ENCODE data around the gene LATS2.

The LATS2 gene

GRCh38 chr13:21046203-21046602, 15.2 kb downstream of the LATS2 start:
- DNase-seq = no peak

GRCh38 chr13:21045100-21045499, 16.3 kb downstream of the LATS2 start:
- no peak for DNase-seq

DNA sequence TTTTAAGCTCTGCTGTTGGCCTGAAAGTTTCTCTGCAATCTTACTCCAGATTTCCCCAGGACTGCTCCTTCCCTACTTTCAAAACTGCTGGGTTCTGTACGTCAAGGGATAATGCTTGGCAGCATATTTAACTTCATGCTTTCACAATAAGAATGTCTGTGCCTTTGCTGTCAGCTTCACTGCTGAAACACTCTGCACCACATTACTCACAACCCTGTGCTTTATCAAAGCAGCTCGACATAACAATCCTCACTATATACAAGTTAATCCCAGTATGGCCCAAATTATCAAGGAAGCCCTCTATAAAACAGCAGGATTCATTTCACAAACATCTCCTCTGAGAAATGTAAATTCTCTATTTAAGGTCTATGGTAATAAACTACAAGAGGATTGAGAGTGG, 17.5 kb downstream of the LATS2 start:
- no peak for DNase-seq

GRCh38 chr13:21040120-21040826, 21.1 kb downstream of the LATS2 start:
- DNase-seq = no peak

DNA sequence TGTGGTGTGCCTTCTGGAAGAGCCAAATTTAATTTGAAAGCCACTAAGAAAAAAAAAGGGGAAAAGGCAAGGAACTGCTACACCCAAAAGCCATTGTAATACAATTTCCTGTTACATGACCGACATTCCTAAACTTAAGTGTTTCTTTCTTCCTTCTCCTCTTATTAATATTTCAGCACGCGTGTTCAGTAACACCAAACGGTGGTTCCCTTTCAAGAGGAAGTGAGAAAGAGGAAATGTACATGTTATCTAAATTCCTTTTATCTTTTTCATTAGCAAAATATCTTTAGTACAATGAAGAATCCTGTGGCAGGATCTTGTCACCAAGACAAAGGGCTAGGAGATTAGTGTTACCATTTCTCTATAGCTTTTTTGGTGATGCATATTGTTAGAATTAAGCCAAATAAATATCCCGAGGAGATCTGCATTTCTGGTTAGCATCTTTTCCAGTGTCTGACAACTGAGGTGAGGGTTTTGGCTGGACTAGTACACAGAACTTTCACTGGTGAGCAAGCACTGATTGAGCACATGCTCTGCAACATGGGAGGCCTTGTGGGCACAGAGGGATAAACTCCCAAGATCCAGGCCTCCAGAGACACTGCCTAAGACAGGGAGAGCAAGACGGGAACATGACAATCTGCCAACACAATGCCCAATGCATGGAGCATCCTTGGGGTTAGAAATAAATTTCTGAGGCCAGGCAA, 22.1 kb downstream of the LATS2 start:
- no peak for DNase-seq

DNA sequence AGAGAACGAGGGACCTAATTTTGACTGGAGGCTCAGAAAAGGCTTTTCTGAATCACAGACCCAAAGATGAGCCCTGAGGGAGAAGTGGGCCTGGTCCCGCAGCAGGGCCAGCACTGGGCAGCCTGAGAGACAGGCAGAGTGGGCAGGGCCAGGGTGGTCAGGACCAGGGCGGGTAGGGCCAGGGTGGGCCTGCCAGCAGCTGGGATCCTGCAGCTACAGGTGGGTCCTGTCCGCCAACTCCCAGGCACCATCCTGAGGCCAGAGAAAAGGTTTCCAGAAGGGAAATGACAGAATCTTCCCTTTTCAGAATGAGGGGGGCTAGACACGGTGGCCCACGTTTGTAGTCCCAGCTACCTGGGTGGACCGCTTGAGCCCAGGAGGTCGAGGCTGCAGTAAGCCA, 23.7 kb downstream of the LATS2 start:
- DNase-seq = no peak

DNA sequence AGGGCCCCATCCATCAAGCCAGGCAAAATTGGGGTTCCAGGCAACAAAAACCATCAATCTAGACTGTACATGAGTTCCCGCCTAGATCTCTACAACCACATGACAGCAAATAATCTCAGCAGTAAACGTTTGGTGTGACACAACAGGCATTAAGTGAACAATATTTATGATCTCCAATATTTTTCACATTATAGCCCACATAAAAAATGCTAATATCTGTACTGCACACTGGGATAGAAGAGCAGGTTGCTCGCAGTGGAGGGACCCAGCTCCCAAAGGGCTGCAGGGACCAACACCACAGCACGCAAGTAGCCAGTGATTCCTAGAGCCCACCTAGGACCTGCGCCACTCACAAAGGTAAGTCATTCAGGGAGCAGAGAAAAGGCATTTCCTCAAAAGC, 25.9 kb downstream of the LATS2 start:
- DNase-seq = no peak

DNA sequence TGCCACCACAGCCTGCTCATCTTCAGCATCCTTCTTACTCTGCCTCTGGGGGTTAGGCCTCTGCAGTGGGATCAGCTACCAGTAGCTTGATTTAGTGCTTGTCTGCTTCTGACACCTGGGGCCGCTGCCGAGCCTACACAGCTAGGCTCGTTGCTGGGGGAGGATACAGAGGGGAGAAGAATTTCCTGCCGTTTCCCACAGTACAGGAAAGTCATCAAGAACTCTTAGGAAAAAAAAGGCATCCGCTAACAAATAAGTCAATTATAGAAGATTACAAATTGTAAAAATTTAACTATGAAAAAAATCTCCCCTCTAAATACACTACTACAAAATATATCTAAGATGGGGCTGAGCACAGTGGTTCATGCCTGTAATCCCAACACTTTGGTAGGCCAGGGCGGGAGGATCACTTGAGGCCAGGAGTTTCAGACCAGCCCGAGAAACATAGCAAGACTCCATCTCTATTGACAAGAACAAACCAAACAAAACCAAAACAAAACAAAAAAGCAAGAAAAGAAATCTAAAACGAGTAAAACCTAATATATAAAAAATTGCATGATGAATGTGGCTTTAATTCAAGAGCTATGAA, 26.7 kb downstream of the LATS2 start:
- no peak for DNase-seq

GRCh38 chr13:21033856-21034602, 27.4 kb downstream of the LATS2 start:
- no peak for DNase-seq

DNA sequence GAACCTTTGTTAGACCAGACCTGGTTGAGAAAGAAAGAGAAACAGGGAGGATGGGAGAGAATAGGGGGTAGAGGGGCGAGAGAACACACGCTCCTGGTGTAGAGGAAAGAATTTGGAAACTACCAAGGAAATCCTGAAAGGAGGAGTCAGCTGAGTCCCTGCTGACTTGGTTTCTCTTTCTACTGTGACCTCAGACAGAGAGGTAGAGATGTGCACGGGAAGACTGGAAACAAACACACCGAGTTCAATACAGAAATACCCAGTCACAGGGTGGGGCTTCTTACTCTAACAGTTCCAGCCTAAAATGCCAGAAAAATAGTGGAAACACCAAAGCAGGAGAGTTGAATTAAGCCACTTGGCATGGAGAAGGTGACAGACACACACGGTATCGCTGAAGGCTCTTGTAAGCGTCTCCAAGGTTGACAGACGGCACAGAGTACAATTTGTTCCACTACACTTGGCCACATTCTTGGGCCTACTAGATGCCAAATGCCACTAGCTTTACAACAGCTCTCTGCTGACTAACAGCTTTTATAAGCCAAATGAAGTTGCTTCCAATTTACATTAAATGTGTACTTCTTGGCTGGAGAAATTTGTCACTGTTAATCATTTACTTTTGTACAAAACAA, 28.1 kb downstream of the LATS2 start:
- DNase-seq = no peak

- DNase-seq = no peak
Measured at GRCh38 chr13:21032656-21033055, 28.7 kb downstream of the LATS2 start.

GRCh38 chr13:21031594-21032275, 29.7 kb downstream of the LATS2 start:
- DNase-seq = no peak

DNA sequence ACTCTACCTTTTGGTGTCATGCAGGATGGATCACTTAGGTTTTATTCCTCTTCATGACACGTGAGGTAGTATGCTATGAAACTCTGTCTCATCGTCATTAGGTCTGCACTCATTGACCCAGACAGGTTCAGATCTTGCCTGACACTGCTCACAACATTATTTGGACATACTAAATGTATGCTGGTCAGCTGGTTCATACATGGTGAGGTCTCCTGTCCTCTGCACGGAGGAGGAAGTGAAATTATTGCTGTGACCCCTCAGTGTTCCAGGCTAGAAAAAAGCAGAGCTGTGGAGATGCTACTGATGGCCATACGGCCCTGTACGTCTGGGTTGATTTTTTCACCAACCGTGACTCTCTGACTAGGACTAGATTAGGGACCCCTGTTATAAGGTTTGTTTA, 35.8 kb downstream of the LATS2 start:
- DNase-seq = no peak

- no peak for DNase-seq
Measured at GRCh38 chr13:21022056-21022979, 39.1 kb downstream of the LATS2 start.

DNA sequence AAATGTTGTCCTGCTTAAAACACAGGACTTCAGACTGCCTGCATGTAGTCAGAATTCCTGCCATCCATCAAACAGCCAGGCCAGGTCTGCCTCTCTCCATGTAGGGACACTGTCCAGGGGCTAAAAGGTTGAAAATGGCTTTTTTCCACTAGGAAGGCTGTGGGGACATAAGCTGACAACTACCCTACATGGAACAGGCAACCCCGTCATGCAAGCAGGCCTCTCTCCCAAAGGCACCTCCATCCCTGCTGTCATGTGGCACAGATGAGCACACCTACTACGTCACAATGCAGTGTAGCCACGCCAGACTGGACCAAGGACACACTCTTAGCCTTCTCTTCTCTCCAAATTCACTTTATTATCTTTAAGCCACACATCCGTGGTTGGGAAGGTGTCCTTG, 40.8 kb downstream of the LATS2 start:
- no peak for DNase-seq

DNA sequence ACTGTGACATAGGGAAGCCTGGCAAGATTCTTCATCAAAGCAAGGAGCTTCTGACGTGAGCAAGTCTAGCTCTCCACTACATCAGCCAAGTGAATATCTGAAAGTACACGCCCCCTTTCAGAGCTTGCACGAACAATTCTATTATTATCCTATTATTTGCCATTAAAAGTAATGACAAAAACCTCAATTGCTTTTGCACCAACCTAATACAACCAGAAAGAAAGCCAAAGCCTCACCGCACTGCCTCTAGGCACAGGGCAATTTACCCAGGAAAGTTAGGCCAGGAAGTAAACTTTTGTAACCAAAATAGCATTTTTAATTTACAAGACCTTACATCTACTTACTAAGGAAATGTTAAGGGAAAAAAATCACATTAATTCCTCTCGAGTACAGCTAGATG, 41.2 kb downstream of the LATS2 start:
- no peak for DNase-seq

- DNase-seq = no peak
Measured at GRCh38 chr13:21018220-21018619, 43.2 kb downstream of the LATS2 start.

DNA sequence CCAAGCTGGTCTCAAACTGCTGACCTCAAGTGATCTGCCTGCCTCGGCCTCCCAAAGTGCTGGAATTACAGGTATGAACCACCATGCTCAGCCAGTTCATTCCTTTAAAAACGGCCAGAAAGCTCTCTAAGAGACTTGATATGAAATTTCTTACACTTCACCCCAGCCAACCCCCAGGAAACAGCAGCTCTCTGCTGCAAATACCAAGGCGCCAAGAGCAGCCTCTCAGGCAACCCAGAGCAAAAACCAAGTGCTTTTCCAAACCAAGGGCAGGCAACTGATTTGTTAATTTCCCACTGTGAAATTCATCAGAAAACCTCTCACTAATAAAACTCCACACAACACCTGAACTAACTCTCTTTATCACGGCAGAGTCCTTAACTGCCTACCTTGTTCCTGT, 44.9 kb downstream of the LATS2 start:
- DNase-seq = no peak

GRCh38 chr13:21015284-21015683, 46.1 kb downstream of the LATS2 start:
- DNase-seq = no peak

GRCh38 chr13:21014502-21015170, 46.8 kb downstream of the LATS2 start:
- no peak for DNase-seq

DNA sequence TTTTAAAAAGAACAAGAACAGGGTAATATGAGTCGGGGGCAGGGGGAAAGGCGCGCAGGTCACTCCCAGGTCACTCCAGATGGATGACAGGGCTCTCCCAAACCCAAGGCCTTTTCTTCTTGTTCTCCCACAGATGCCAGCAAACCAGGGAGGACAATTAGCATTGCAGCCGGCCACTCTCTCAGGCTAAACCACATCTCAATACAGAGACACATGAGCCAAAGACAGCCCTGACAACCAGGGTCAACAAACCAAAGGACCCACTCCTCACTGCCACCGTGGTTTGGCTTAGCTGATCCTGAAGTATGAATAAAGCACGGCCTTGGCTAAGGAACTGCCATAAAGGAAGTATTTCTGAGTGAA, 47.3 kb downstream of the LATS2 start:
- no peak for DNase-seq
